ENCODE data around the gene SLC35G4.
"Not testable (repeated sequence)": the region's sequence is repeated elsewhere in the genome, so short reads cannot be mapped to it uniquely, and the experiment has no call there.

SLC35G4 gene

GRCh38 chr18:11614981-11615380 is 5.6 kb downstream of the SLC35G4 start:
- not testable (repeated sequence) for DNase-seq

- DNase-seq: not testable (repeated sequence)
Measured at GRCh38 chr18:11647310-11647709, 37.9 kb downstream of the SLC35G4 start.

- not testable (repeated sequence) for DNase-seq
Measured at GRCh38 chr18:11647804-11648203, 38.4 kb downstream of the SLC35G4 start.

- DNase-seq: no peak
Measured at GRCh38 chr18:11649839-11650238, 40.4 kb downstream of the SLC35G4 start.

GRCh38 chr18:11651899-11652298 is 42.5 kb downstream of the SLC35G4 start:
- DNase-seq: no peak

- no peak for DNase-seq
Measured at GRCh38 chr18:11653521-11653920, 44.1 kb downstream of the SLC35G4 start.

- DNase-seq: peak; percentile 40
Measured at GRCh38 chr18:11654736-11655605, 45.6 kb downstream of the SLC35G4 start.

- DNase-seq: no peak
Measured at GRCh38 chr18:11655606-11655932, 46.2 kb downstream of the SLC35G4 start.

- DNase-seq: no peak
Measured at GRCh38 chr18:11657152-11657551, 47.8 kb downstream of the SLC35G4 start.

- no peak for DNase-seq
Measured at GRCh38 chr18:11657554-11657953, 48.2 kb downstream of the SLC35G4 start.

GRCh38 chr18:11658019-11658418 is 48.6 kb downstream of the SLC35G4 start:
- DNase-seq: no peak

GRCh38 chr18:11658989-11659388 is 49.6 kb downstream of the SLC35G4 start:
- DNase-seq: no peak

Measured in activated CD8-positive, alpha-beta memory T cell treated with anti-CD3 and anti-CD28 coated beads, Interleukin-2, amount 50 U/mL, for 4 hours (primary cell).